Neural cell (in vitro differentiated cells): ENCODE results near the gene GRPEL2. TPM values are rescaled to one million over a fixed set of nuclear protein-coding genes. Genes with fewer than 3 reads are reported as not detected.

Experiments
- H2AFZ ChIP-seq: fragments of 200-600, 300-800 bp; sonication (generic), shearing (Covaris generic); 2 replicates; pipeline ENCODE4 v1.6.0; 2014; ENCODE audit warnings: low read depth, mild to moderate bottlenecking, antibody characterized with exemption, low read length, moderate library complexity
- H3F3A ChIP-seq: fragments of 200-600 bp; shearing (Covaris generic); 2 replicates; pipeline ENCODE4 v1.6.1; 2016; ENCODE audit warnings: mild to moderate bottlenecking, moderate library complexity, mixed read lengths, antibody characterized with exemption, low read length; ENCODE audit not compliant: insufficient read depth, poor library complexity, severe bottlenecking
- H3K27ac ChIP-seq: fragments of 200-600, 300-800 bp; sonication (generic), shearing (Covaris generic); 2 replicates; pipeline ENCODE4 v1.5.1; 2014; ENCODE audit warnings: mild to moderate bottlenecking, low read length, moderate library complexity
- H3K27me3 ChIP-seq: fragments of 300-800, 200-600 bp; sonication (generic), shearing (Covaris generic); 2 replicates; pipeline ENCODE4 v1.6.0; 2014; ENCODE audit warnings: mild to moderate bottlenecking, low read depth, low read length, moderate library complexity; ENCODE audit not compliant: insufficient read depth
- H3K36me3 ChIP-seq: fragments of 300-800, 200-600 bp; sonication (generic), shearing (Covaris generic); 2 replicates; pipeline ENCODE4 v1.5.1; 2014; ENCODE audit warnings: mild to moderate bottlenecking, antibody characterized with exemption, low read length, moderate library complexity; ENCODE audit not compliant: insufficient read depth
- H3K4me2 ChIP-seq: fragments of 300-800, 200-600 bp; sonication (generic), shearing (Covaris generic); 2 replicates; pipeline ENCODE4 v1.6.0; 2014; ENCODE audit warnings: mild to moderate bottlenecking, low read length
- H3K4me3 ChIP-seq: fragments of 300-800, 200-600 bp; sonication (generic), shearing (Covaris generic); 2 replicates; pipeline ENCODE4 v1.5.1; 2014; ENCODE audit warnings: mild to moderate bottlenecking, low read length, moderate library complexity
- H3K79me2 ChIP-seq: fragments of 200-600 bp; shearing (Covaris generic); replicated peaks from 2 replicates; pipeline ENCODE4 v1.6.0; 2014; ENCODE audit warnings: mild to moderate bottlenecking, low read length, moderate library complexity; ENCODE audit not compliant: insufficient read depth
- H3K9ac ChIP-seq: fragments of 300-800, 200-600 bp; sonication (generic), shearing (Covaris generic); 2 replicates; pipeline ENCODE4 v1.6.1; 2016; ENCODE audit warnings: mild to moderate bottlenecking, low read length, mixed read lengths
- H3K9me2 ChIP-seq: fragments of 200-600 bp; shearing (Covaris generic); 2 replicates; pipeline ENCODE4 v1.6.1; 2016; ENCODE audit warnings: mild to moderate bottlenecking, low read length, mixed read lengths; ENCODE audit not compliant: insufficient read depth
- H3K9me3 ChIP-seq: fragments of 200-600, 300-800 bp; sonication (generic), shearing (Covaris generic); 2 replicates; pipeline ENCODE4 v1.6.1; 2016; ENCODE audit warnings: mild to moderate bottlenecking, mixed run types, low read length, moderate library complexity, mixed read lengths
- H4K20me1 ChIP-seq: fragments of 200-600 bp; shearing (Covaris generic); 2 replicates; pipeline ENCODE4 v1.6.1; 2016; ENCODE audit warnings: mild to moderate bottlenecking, mixed run types; ENCODE audit not compliant: insufficient read depth
- CTCF ChIP-seq: fragments of 450-650 bp; IDR thresholded peaks from 2 replicates; pipeline ENCODE4 v1.5.1; 2014; ENCODE audit warnings: antibody characterized with exemption, mild to moderate bottlenecking, moderate library complexity; ENCODE audit not compliant: poor library complexity, severe bottlenecking
- EP300 ChIP-seq: fragments of 450-650 bp; conservative IDR thresholded peaks from 2 replicates; pipeline ENCODE4 v1.6.1; 2014; ENCODE audit warnings: antibody characterized with exemption, mild to moderate bottlenecking, moderate library complexity; ENCODE audit not compliant: poor library complexity, severe bottlenecking
- EZH2 ChIP-seq: fragments of 200-600, 300-800 bp; shearing (Covaris generic), sonication (generic); IDR thresholded peaks from 2 replicates; pipeline ENCODE4 v1.6.1; 2014; ENCODE audit warnings: antibody characterized with exemption, low read length, borderline replicate concordance, mild to moderate bottlenecking; ENCODE audit not compliant: insufficient read depth, poor library complexity, severe bottlenecking
- MXI1 ChIP-seq: fragments of 450-650 bp; conservative IDR thresholded peaks from 2 replicates; pipeline ENCODE4 v1.6.1; 2014; ENCODE audit warnings: antibody characterized with exemption, mild to moderate bottlenecking; ENCODE audit not compliant: poor library complexity, severe bottlenecking
- POLR2AphosphoS5 ChIP-seq: IDR thresholded peaks from 2 replicates; pipeline ENCODE4 v1.6.1; 2012
- RAD21 ChIP-seq: fragments of 450-650 bp; conservative IDR thresholded peaks from 2 replicates; pipeline ENCODE4 v1.6.1; 2014; ENCODE audit warnings: antibody characterized with exemption, mild to moderate bottlenecking, moderate library complexity
- SMC3 ChIP-seq: fragments of 450-650 bp; conservative IDR thresholded peaks from 2 replicates; pipeline ENCODE4 v1.6.1; 2014; ENCODE audit warnings: antibody characterized with exemption, mild to moderate bottlenecking, moderate library complexity; ENCODE audit not compliant: poor library complexity
- TAF1 ChIP-seq: IDR thresholded peaks from 2 replicates; pipeline ENCODE4 v1.6.1; 2012; ENCODE audit warnings: low read depth
- polyA plus RNA-seq: library from polyadenylated mRNA; depleted of rRNA; stranded (reverse); fragments of >200 nt; gene quantifications from 2 replicates; pipeline ENCODE4 v1.2.3, GENCODE V29; 2014

Gene GRPEL2
- polyA plus RNA-seq, 1 donor from 2014 or later: 19.3 TPM

GRCh38 chr5:149323210-149323609, 22.1 kb upstream of the GRPEL2 start (continued):
- TF ChIP-seq CTCF (no peak), MXI1 (no peak)

GRCh38 chr5:149323621-149324205, 21.6 kb upstream of the GRPEL2 start:
- Histone ChIP-seq H3K9me3 (no peaks in the 10 kb centered on the region), H3K9ac (no peak overlapping the region), H3K36me3 (no peaks in the 10 kb centered on the region), H2AFZ (no peak overlapping the region), H3K4me2 (no peak overlapping the region), H3K9me2 (no peaks in the 10 kb centered on the region), H3K27me3 (no peaks in the 10 kb centered on the region), H3K4me3 (no peak overlapping the region), H4K20me1 (no peaks in the 10 kb centered on the region), H3K79me2 (no peaks in the 10 kb centered on the region), H3K27ac (no peak overlapping the region), H3F3A (no peaks in the 10 kb centered on the region)
- TF ChIP-seq SMC3 (no peak), TAF1 (no peak), POLR2AphosphoS5 (no peak), RAD21 (no peak)

- H3K27me3 ChIP-seq: no peaks in the 10 kb centered on the region
- H3K4me2 ChIP-seq: no peak overlapping the region
- H3K4me3 ChIP-seq: no peak overlapping the region
- no peaks in the 10 kb centered on the region for H3K9me2 ChIP-seq
- no peak overlapping the region for H2AFZ ChIP-seq
- no peak overlapping the region for H3K27ac ChIP-seq
- no peaks in the 10 kb centered on the region for H3K9me3 ChIP-seq
- no peaks in the 10 kb centered on the region for H3K36me3 ChIP-seq
- no peaks in the 10 kb centered on the region for H3K79me2 ChIP-seq
- no peaks in the 10 kb centered on the region for H4K20me1 ChIP-seq
- no peaks in the 10 kb centered on the region for H3F3A ChIP-seq
- H3K9ac ChIP-seq: no peak overlapping the region
- no peak for TF ChIP-seq POLR2AphosphoS5
- no peak for TF ChIP-seq TAF1
- no peak for TF ChIP-seq EP300
- no peak for TF ChIP-seq SMC3
- TF ChIP-seq EZH2: no peak
- no peak for TF ChIP-seq CTCF
- no peak for TF ChIP-seq MXI1
These were observed 20.7 kb upstream of the GRPEL2 start for GRCh38 chr5:149324641-149325040.
